ENCODE measurements around the gene G0S2.

G0S2 gene

GRCh38 chr1:209674957-209675564 is at the start of gene G0S2:
TSS of gene G0S2 (plus strand) at chr1:209675412. CDS start at chr1:209675685, 273 bp downstream.
- H3K9me3 ChIP-seq (ENCODE audit: control insufficient read depth in 2 of 2, low read length in 2 of 2) = peaks cover 0 to 3% of the 10 kb centered on the region in 2 donors
- peaks cover 7 to 26% of the 10 kb centered on the region in 2 donors for H3K4me1 ChIP-seq (ENCODE audit: control insufficient read depth in 2 of 2, insufficient read depth in 2 of 2, low read length in 2 of 2)
- no peaks in the 10 kb centered on the region for H3K36me3 ChIP-seq (ENCODE audit: control insufficient read depth in 2 of 2, insufficient read depth in 2 of 2, low read length in 2 of 2)
- peak within 1 kb of the TSS; percentile 68 to 76 for H3K4me3 ChIP-seq (ENCODE audit: low read length in 2 of 2)
- H3K27me3 ChIP-seq (ENCODE audit: control insufficient read depth in 2 of 2, insufficient read depth in 2 of 2, low read length in 2 of 2) = no peaks in the 10 kb centered on the region
- peak within 1 kb of the TSS in 1 of 2 donors; percentile 75 for H3K9ac ChIP-seq (ENCODE audit: low read depth in 1 of 2, low read length in 2 of 2)
- H3K27ac ChIP-seq (ENCODE audit: low read depth in 2 of 2, low read length in 2 of 2) = peak within 1 kb of the TSS in 1 of 2 donors; percentile 35

GRCh38 chr1:209625791-209626285 is 49.4 kb upstream of the G0S2 start:
- peaks cover 9 to 14% of the 10 kb centered on the region in 2 donors for H3K4me1 ChIP-seq (ENCODE audit: control insufficient read depth in 2 of 2, insufficient read depth in 2 of 2, low read length in 2 of 2)

DNA sequence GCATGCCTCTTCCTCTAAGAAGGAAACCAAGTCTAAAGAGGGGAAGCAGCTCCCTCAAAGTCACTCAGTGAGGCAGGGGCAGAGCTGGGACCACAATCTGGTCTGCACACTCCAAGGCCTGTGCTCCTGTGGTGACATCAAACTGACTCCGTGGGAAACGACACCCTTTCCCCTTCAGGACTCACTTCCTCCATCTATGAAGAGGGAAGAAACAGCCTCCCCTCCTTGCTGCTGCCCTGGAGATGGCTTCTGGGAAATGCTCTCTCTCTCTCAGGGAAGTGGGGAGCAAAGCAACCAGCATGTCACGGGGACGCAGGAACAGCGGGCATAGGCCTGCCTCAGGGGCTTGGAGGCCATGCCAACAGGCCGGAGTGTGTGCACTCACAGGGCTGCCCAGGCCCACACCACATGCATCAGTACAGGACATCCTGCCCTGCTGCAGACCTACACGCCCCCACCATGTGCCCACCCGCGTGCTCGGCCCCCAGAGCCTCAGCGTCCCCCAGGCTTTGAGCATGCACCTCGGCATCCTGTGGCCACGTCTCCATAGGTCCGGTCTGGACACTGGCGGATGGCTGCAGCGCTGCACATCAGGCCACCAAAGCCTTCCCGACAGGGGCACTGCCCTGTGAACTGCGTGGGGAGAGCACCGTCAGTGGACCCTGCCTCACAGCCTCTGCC is 48.7 kb upstream of the G0S2 start:
- no peak overlapping the region for H3K4me3 ChIP-seq (ENCODE audit: low read length in 2 of 2)
- peaks cover 4 to 9% of the 10 kb centered on the region in 2 donors for H3K4me1 ChIP-seq (ENCODE audit: control insufficient read depth in 2 of 2, insufficient read depth in 2 of 2, low read length in 2 of 2)
- H3K9me3 ChIP-seq (ENCODE audit: control insufficient read depth in 2 of 2, low read length in 2 of 2) = no peaks in the 10 kb centered on the region
- H3K36me3 ChIP-seq (ENCODE audit: control insufficient read depth in 2 of 2, insufficient read depth in 2 of 2, low read length in 2 of 2) = peaks cover 36 to 53% of the 10 kb centered on the region in 2 donors
- H3K27me3 ChIP-seq (ENCODE audit: control insufficient read depth in 2 of 2, insufficient read depth in 2 of 2, low read length in 2 of 2) = no peaks in the 10 kb centered on the region
- H3K27ac ChIP-seq (ENCODE audit: low read depth in 2 of 2, low read length in 2 of 2) = no peak overlapping the region
- no peak overlapping the region for H3K9ac ChIP-seq (ENCODE audit: low read depth in 1 of 2, low read length in 2 of 2)

More at GRCh38 chr1:209625791-209626285, 49.4 kb upstream of the G0S2 start:
- Histone ChIP-seq H3K9me3 (ENCODE audit: control insufficient read depth in 2 of 2, low read length in 2 of 2) (no peaks in the 10 kb centered on the region), H3K27me3 (ENCODE audit: control insufficient read depth in 2 of 2, insufficient read depth in 2 of 2, low read length in 2 of 2) (no peaks in the 10 kb centered on the region), H3K4me3 (ENCODE audit: low read length in 2 of 2) (no peak overlapping the region), H3K9ac (ENCODE audit: low read depth in 1 of 2, low read length in 2 of 2) (no peak overlapping the region), H3K36me3 (ENCODE audit: control insufficient read depth in 2 of 2, insufficient read depth in 2 of 2, low read length in 2 of 2) (peaks cover 35 to 53% of the 10 kb centered on the region in 2 donors), H3K27ac (ENCODE audit: low read depth in 2 of 2, low read length in 2 of 2) (no peak overlapping the region)

DNA sequence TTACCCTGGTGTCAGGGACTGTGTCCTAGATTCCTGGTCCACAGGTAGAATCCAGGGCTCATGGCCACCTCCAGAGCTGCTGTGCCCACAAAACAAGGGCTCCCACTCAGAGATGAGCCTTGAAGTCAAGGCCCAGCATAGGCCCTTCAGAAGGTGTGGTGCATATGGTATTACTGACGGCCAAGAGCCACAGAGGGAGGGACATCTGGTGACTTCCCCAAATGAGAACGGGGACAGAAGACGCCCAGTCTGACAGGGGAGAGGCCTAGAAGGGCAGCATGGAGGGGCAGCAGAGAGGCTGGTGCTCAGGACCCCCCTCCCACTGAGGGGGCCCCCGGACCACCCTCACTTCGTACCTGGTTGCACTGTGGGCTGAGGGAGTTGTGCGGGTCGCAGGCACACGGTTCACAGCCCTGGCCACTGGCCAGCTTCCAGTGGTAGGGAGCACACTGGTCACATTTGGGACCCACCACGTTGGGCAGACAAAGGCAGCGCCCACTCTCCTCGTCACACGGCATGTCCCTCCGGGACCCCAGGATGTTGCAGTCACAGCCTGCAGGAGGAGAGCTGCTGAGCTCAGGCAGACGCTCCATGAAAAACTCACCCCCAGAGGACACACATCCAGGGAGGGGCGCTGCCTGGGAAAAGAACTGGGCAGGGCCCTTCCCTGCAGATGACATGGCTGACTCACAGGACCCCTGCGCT is 48.0 kb upstream of the G0S2 start:
- Histone ChIP-seq H3K36me3 (ENCODE audit: control insufficient read depth in 2 of 2, insufficient read depth in 2 of 2, low read length in 2 of 2) (peaks cover 39 to 51% of the 10 kb centered on the region in 2 donors), H3K4me1 (ENCODE audit: control insufficient read depth in 2 of 2, insufficient read depth in 2 of 2, low read length in 2 of 2) (peaks cover 3 to 4% of the 10 kb centered on the region in 2 donors), H3K9me3 (ENCODE audit: control insufficient read depth in 2 of 2, low read length in 2 of 2) (no peaks in the 10 kb centered on the region), H3K27me3 (ENCODE audit: control insufficient read depth in 2 of 2, insufficient read depth in 2 of 2, low read length in 2 of 2) (no peaks in the 10 kb centered on the region), H3K9ac (ENCODE audit: low read depth in 1 of 2, low read length in 2 of 2) (no peak overlapping the region), H3K4me3 (ENCODE audit: low read length in 2 of 2) (no peak overlapping the region), H3K27ac (ENCODE audit: low read depth in 2 of 2, low read length in 2 of 2) (no peak overlapping the region)

DNA sequence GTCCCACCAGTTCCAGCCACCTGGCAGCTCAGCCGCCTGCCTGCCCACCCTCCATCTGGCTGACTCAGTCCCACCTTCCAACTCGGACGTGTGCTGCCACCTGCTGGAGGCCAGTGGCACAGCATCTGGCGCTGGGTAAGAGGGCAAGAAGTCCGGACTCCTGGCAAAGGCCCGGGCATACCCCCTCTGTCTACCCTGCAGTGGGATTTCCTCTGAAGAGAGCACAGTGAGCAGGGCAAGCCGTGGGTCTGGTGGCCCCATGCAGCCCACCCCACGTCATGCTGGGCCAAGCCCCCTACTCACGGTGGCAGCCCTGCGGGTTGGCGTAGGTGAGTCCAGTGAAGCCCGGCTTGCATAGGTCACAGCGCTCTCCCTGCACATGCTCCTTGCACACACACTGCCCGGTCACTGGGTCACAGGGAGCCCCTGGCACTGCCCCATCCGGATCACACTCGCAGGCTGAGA is 47.4 kb upstream of the G0S2 start:
- Histone ChIP-seq H3K4me3 (ENCODE audit: low read length in 2 of 2) (no peak overlapping the region), H3K9ac (ENCODE audit: low read depth in 1 of 2, low read length in 2 of 2) (no peak overlapping the region), H3K4me1 (ENCODE audit: control insufficient read depth in 2 of 2, insufficient read depth in 2 of 2, low read length in 2 of 2) (peaks cover 0 to 4% of the 10 kb centered on the region in 2 donors), H3K36me3 (ENCODE audit: control insufficient read depth in 2 of 2, insufficient read depth in 2 of 2, low read length in 2 of 2) (peaks cover 39 to 49% of the 10 kb centered on the region in 2 donors), H3K27ac (ENCODE audit: low read depth in 2 of 2, low read length in 2 of 2) (no peak overlapping the region), H3K9me3 (ENCODE audit: control insufficient read depth in 2 of 2, low read length in 2 of 2) (no peaks in the 10 kb centered on the region), H3K27me3 (ENCODE audit: control insufficient read depth in 2 of 2, insufficient read depth in 2 of 2, low read length in 2 of 2) (no peaks in the 10 kb centered on the region)

GRCh38 chr1:209628618-209629299 is 46.5 kb upstream of the G0S2 start:
- H3K4me1 ChIP-seq (ENCODE audit: control insufficient read depth in 2 of 2, insufficient read depth in 2 of 2, low read length in 2 of 2) = peaks cover 0 to 4% of the 10 kb centered on the region in 2 donors
- no peaks in the 10 kb centered on the region for H3K27me3 ChIP-seq (ENCODE audit: control insufficient read depth in 2 of 2, insufficient read depth in 2 of 2, low read length in 2 of 2)
- H3K27ac ChIP-seq (ENCODE audit: low read depth in 2 of 2, low read length in 2 of 2) = no peak overlapping the region
- H3K4me3 ChIP-seq (ENCODE audit: low read length in 2 of 2) = no peak overlapping the region
- H3K36me3 ChIP-seq (ENCODE audit: control insufficient read depth in 2 of 2, insufficient read depth in 2 of 2, low read length in 2 of 2) = peaks cover 30 to 48% of the 10 kb centered on the region in 2 donors
- no peak overlapping the region for H3K9ac ChIP-seq (ENCODE audit: low read depth in 1 of 2, low read length in 2 of 2)
- no peaks in the 10 kb centered on the region for H3K9me3 ChIP-seq (ENCODE audit: control insufficient read depth in 2 of 2, low read length in 2 of 2)

- Histone ChIP-seq H3K27ac (ENCODE audit: low read depth in 2 of 2, low read length in 2 of 2) (no peak overlapping the region), H3K9me3 (ENCODE audit: control insufficient read depth in 2 of 2, low read length in 2 of 2) (no peaks in the 10 kb centered on the region), H3K4me1 (ENCODE audit: control insufficient read depth in 2 of 2, insufficient read depth in 2 of 2, low read length in 2 of 2) (peaks cover 0 to 4% of the 10 kb centered on the region in 2 donors), H3K27me3 (ENCODE audit: control insufficient read depth in 2 of 2, insufficient read depth in 2 of 2, low read length in 2 of 2) (no peaks in the 10 kb centered on the region), H3K36me3 (ENCODE audit: control insufficient read depth in 2 of 2, insufficient read depth in 2 of 2, low read length in 2 of 2) (peaks cover 27 to 49% of the 10 kb centered on the region in 2 donors), H3K4me3 (ENCODE audit: low read length in 2 of 2) (no peak overlapping the region), H3K9ac (ENCODE audit: low read depth in 1 of 2, low read length in 2 of 2) (no peak overlapping the region)
Observed at GRCh38 chr1:209629621-209630382, 45.4 kb upstream of the G0S2 start.

DNA sequence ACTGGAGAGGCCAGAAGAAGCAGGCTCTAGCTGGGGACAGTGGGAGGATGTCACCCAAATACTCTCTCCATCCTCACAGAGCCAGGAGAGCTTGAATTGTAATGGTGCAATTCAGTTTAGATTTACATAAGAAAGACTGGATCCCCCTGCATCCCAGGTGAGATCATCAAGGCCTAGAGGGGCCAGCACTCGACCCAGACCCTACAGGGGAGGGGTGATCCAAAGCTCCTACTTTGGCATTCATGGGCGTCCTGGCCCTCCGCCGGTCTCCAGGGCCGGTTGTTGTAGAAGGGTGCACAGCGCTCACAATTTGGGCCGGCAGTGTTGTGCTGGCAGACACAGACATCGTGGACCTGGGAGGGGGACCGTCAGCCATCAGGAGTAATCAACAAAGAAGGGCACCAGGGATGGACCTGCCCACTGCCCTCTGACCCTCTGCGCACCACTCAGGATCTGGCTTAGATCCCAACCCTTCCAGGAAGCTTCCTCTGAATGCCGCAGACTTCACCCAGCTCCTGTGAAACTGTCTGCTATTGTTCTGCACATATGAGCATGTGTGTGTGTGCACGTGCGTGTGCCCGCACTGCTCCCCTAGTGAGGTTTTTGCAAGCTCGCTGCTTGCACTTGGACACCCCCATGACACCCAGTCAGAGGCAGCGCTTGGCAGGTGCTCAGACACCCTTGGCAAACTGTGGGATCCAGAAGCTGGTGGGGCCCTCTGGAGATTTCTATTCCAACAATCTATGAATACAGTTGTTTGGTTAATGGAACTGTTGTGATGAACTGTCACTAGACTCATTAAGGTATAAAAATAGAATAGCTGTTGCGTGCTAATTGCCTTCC is 44.6 kb upstream of the G0S2 start:
- Histone ChIP-seq H3K27me3 (ENCODE audit: control insufficient read depth in 2 of 2, insufficient read depth in 2 of 2, low read length in 2 of 2) (no peaks in the 10 kb centered on the region), H3K4me3 (ENCODE audit: low read length in 2 of 2) (no peak overlapping the region), H3K9me3 (ENCODE audit: control insufficient read depth in 2 of 2, low read length in 2 of 2) (no peaks in the 10 kb centered on the region), H3K9ac (ENCODE audit: low read depth in 1 of 2, low read length in 2 of 2) (no peak overlapping the region), H3K36me3 (ENCODE audit: control insufficient read depth in 2 of 2, insufficient read depth in 2 of 2, low read length in 2 of 2) (peaks cover 22 to 42% of the 10 kb centered on the region in 2 donors), H3K27ac (ENCODE audit: low read depth in 2 of 2, low read length in 2 of 2) (no peak overlapping the region), H3K4me1 (ENCODE audit: control insufficient read depth in 2 of 2, insufficient read depth in 2 of 2, low read length in 2 of 2) (peaks cover 0 to 4% of the 10 kb centered on the region in 2 donors)
